Body of pancreas (tissue), 4 donors: Measurements from ENCODE around the gene NLGN3. TPM values are rescaled to one million over a fixed set of nuclear protein-coding genes. Genes with fewer than 3 reads are reported as not detected.

ENCODE experiments used
- ATAC-seq: fragments of 150-250 bp; one replicate; pipeline ENCODE4 v1.9.1; 2016
- DNase-seq, 4 donors: peaks; one replicate each; pipeline ENCODE4 v3.0.0-alpha.2; 2019
- H3K27ac ChIP-seq, 4 donors: fragments of 200-600 bp; sonication (generic); 1 replicate in 3 of 4; 2 replicates in 1 of 4; pipeline versions ENCODE4 v1.5.1 to v1.6.1; 2016 to 2019; ENCODE audit warnings: mild to moderate bottlenecking in 1 of 4, mixed read lengths in 1 of 4, moderate library complexity in 1 of 4
- H3K27me3 ChIP-seq, 2 donors: fragments of 200-600 bp; sonication (generic); one replicate each; pipeline ENCODE4 v1.6.0; 2016; ENCODE audit warnings: mild to moderate bottlenecking in 1 of 2
- H3K36me3 ChIP-seq, 2 donors: fragments of 200-600 bp; sonication (generic); replicated peaks in 1 of 2; 2 replicates each; pipeline ENCODE4 v1.5.1; 2016; ENCODE audit warnings: low read depth in 2 of 2; ENCODE audit not compliant: insufficient read depth in 1 of 2
- H3K4me1 ChIP-seq: fragments of 200-600 bp; sonication (generic); one replicate; pipeline ENCODE4 v1.6.0; 2016
- H3K4me3 ChIP-seq, 2 donors: fragments of 200-600 bp; sonication (generic); 1 replicate in 1 of 2; 2 replicates in 1 of 2; pipeline ENCODE4 v1.5.1; 2016 to 2019
- H3K9me3 ChIP-seq, 3 donors: fragments of 200-600 bp; sonication (generic); 1 replicate in 2 of 3; 2 replicates in 1 of 3; pipeline ENCODE4 v1.5.1; 2016
- CTCF ChIP-seq, 7 experiments: fragments of 450-650 bp in 4 of 7; fragments of 200-600 bp in 3 of 7; sonication (generic) in 3 of 7; IDR thresholded peaks; one replicate each; pipeline ENCODE4 v1.5.1; 2016 to 2019; ENCODE audit warnings: antibody characterized with exemption in 7 of 7
- POLR2A ChIP-seq, 3 donors: fragments of 450-650 bp; IDR thresholded peaks; one replicate each; pipeline ENCODE4 v1.6.1; 2016; ENCODE audit warnings: antibody characterized with exemption in 3 of 3, mild to moderate bottlenecking in 2 of 3
- whole genome bisulfite sequencing, 2 donors: methylation state at CpG; one replicate each; pipeline ENCODE4 v1.1.5; 2017; 5-methylcytosine and 5-hydroxymethylcytosine counted together
- intact Hi-C: fragments of 100-400 bp; cut with DNase I; formaldehyde crosslinking; loops from one replicate; pipeline ENCODE4 v1.15.1; 2023
- total RNA-seq, 2 donors: library from RNA; depleted of rRNA; stranded (reverse); fragments of >200 nt; gene quantifications; one replicate each; pipeline ENCODE4 v1.1.0, GENCODE V29; 2016

The NLGN3 gene
- total RNA-seq, 2 donors from 2014 or later: 1.0 TPM; not detected in 1

GRCh38 chrX:71118985-71119535 lies 25.6 kb upstream of the NLGN3 start:
- peak overlapping the region; percentile 4 to 83 (median 75) for H3K27ac ChIP-seq
- peak overlapping the region; percentile 27 to 50 for H3K4me3 ChIP-seq
- TF ChIP-seq CTCF (IDR thresholded peaks at IDR 0.05): no peak
- no peak for TF ChIP-seq POLR2A (IDR thresholded peaks at IDR 0.05)
- no peaks in the 10 kb centered on the region for H3K9me3 ChIP-seq
- intact Hi-C loops: no loop called here
- DNase-seq (peak in 1 of 4 donors; percentile 13), ATAC-seq (peak; percentile 19)
- peaks cover 14% of the 10 kb centered on the region for H3K4me1 ChIP-seq
- WGBS, 2 donors: 0 to 2% methylated on average over 7 to 16 of the region's 17 CpGs
- peaks cover 0 to 5% of the 10 kb centered on the region in 2 donors for H3K36me3 ChIP-seq
- no peaks in the 10 kb centered on the region for H3K27me3 ChIP-seq

- intact Hi-C loops: no loop called here
Observed at GRCh38 chrX:71128166-71128833, 16.3 kb upstream of the NLGN3 start.

GRCh38 chrX:71128915-71129765 lies 15.5 kb upstream of the NLGN3 start:
- Histone ChIP-seq H3K4me3 (no peak overlapping the region), H3K27ac (no peak overlapping the region), H3K27me3 (no peaks in the 10 kb centered on the region), H3K9me3 (no peaks in the 10 kb centered on the region), H3K36me3 (peaks cover 0 to 2% of the 10 kb centered on the region in 2 donors), H3K4me1 (peaks cover 16% of the 10 kb centered on the region)
- peak; percentile 93 for ATAC-seq
- peak; percentile 71 to 79 (median 72) for DNase-seq
- WGBS, 2 donors: 22 to 40% methylated on average over 9 to 18 of the region's 18 CpGs
- intact Hi-C loops: no loop called here
- TF ChIP-seq POLR2A (IDR thresholded peaks at IDR 0.05): no peak
- peak; percentile 41 to 74 (median 68) for TF ChIP-seq CTCF (IDR thresholded peaks at IDR 0.05)

More at GRCh38 chrX:71128166-71128833, 16.3 kb upstream of the NLGN3 start:
- Histone ChIP-seq H3K4me1 (peaks cover 16% of the 10 kb centered on the region), H3K36me3 (peaks cover 0 to 2% of the 10 kb centered on the region in 2 donors), H3K27ac (no peak overlapping the region), H3K9me3 (no peaks in the 10 kb centered on the region), H3K4me3 (no peak overlapping the region), H3K27me3 (no peaks in the 10 kb centered on the region)
- no peak for ATAC-seq
- TF ChIP-seq CTCF (IDR thresholded peaks at IDR 0.05) (no peak), POLR2A (IDR thresholded peaks at IDR 0.05) (no peak)
- WGBS, 2 donors: 81 to 82% methylated on average over 10 to 11 of the region's 12 CpGs
- no peak for DNase-seq

GRCh38 chrX:71131510-71131909 lies 13.1 kb upstream of the NLGN3 start:
- DNase-seq (no peak), ATAC-seq (no peak)
- Histone ChIP-seq H3K36me3 (peaks cover 0 to 6% of the 10 kb centered on the region in 2 donors), H3K9me3 (no peaks in the 10 kb centered on the region), H3K27me3 (no peaks in the 10 kb centered on the region), H3K27ac (no peak overlapping the region), H3K4me3 (no peak overlapping the region), H3K4me1 (peaks cover 16% of the 10 kb centered on the region)
- WGBS, 2 donors: 88% methylated on average over 4 of the region's 4 CpGs; no CpG with 5 or more reads in 1 of the 2 donors
- intact Hi-C loops: no loop called here
- TF ChIP-seq CTCF (IDR thresholded peaks at IDR 0.05) (no peak), POLR2A (IDR thresholded peaks at IDR 0.05) (no peak)
